Embryonic facial prominence (tissue), 1 donor: ENCODE data around the gene HTR2C.
"Not testable (repeated sequence)": the region's sequence is repeated elsewhere in the genome, so short reads cannot be mapped to it uniquely, and the experiment has no call there.

Source experiments
- DNase-seq: peaks from one replicate; pipeline ENCODE4 v3.0.0-alpha.2; 2016; ENCODE audit errors: extremely low spot score

The HTR2C gene

DNA sequence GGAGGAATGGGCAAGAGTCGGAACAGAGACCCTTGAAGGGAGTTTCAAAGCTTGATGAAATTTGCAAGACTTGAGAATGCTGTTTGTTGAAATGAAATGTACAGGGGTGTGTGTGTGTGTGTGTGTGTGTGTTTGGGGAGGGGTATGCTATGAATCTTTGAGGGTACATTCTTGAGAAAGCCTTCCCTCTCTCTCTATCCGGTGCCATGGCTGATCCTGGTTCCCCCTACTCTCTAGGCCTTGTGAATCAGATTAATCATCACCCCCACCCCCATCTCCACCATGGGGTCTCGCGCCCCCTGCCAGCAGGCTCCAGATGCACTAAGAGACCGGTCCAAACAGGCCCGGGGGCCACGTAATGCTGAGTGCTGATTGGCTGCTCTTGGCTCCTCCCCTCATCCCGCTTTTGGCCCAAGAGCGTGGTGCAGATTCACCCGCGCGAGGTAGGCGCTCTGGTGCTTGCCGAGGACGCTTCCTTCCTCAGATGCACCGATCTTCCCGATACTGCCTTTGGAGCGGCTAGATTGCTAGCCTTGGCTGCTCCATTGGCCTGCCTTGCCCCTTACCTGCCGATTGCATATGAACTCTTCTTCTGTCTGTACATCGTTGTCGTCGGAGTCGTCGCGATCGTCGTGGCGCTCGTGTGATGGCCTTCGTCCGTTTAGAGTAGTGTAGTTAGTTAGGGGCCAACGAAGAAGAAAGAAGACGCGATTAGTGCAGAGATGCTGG, at the start of gene HTR2C:
HTR2C (plus strand) TSS at position 441 of the 729 bp plus-strand sequence. CDS start 142,851 bp downstream, outside the sequence.
- DNase-seq: no peak

DNA sequence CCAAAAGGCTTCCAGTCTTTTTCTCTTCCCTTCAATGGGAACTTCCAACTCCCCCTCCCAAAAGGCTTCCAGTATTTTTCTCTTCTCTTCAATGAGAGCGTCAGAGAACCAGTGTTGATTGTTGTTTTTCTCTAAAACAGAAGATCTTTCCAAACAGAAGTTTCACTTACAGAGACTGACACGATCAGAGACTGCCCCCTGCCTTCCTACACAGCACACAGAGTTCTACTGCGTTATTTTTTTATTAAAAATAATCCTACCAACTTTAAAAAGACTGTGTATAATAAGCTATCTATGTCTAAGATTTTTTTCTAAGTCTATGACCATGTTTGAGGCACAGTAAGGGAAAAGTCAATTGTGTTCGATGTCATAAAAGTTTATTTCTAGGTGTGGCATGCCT, 3.5 kb upstream of the HTR2C start:
- no peak for DNase-seq

- no peak for DNase-seq
Measured at GRCh38 chrX:114581528-114582263, 2.2 kb upstream of the HTR2C start.

DNA sequence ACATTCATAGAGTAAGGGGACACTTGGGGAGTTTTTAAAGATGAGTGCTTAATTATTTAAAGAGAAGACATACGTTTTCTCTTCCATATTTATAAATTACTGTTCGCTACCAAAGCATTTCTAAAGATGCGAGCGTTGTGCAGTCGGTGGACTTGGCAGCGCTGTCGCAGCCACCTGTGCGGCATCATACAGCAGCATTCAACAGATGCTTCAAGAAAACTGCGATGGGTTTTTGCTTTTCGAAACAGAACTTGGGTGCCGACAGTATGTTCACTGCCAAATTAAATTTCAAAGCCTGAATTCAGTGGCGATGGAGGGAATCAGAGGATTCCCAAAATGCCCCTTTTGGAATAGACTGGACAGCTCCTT, 1.6 kb upstream of the HTR2C start:
- no peak for DNase-seq

DNA sequence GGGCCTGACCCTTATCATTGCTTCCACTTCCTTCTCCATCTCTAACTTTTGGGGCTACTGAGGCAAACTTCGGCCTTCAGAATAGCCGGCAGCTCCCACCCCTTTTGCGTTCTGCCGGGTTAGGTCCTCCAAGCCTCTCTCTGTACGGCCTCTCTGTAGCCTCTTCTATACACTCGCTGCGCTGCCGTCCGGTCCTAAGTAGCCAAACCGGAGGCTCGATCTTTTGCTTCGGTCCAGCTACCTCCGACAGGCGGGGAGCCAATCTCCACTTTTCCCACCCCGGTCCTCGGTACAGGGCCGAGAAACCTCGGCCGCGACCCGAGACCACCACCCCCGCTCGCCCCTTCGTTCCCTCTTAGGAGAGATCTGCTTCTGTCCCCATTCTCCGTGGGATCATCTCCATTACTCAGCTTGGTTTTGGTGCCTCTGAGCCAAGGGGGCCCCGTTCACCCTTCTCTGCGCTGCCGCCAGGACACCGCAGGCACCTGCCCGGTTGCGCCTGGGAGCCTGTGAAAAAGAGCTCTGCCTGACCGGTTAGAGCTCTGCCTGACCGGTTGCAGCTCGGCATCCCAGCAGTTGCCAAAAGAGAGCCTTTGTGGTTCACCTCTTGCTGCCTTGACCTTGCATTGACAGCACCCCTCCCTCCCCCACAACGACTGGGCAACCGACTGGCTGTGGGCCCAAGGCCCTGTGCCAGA, 1.0 kb upstream of the HTR2C start:
- no peak for DNase-seq

DNA sequence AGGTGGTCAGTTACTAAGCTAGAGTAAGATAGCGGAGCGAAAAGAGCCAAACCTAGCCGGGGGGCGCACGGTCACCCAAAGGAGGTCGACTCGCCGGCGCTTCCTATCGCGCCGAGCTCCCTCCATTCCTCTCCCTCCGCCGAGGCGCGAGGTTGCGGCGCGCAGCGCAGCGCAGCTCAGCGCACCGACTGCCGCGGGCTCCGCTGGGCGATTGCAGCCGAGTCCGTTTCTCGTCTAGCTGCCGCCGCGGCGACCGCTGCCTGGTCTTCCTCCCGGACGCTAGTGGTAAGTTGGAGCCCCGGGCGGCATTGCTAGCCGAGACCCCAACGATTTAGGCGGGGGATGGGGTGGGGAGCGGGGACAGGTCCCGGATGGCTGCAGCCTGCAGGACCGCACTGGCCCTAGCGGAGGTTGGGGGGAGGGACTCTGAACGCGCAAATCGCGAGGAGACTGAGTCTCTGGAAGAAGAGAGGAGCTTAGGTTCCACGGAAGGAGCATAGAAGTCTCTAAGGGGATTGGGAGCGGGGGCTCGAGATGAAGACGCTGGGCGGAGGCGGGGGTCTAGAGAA, 573 bp downstream of the HTR2C start:
- no peak for DNase-seq

DNA sequence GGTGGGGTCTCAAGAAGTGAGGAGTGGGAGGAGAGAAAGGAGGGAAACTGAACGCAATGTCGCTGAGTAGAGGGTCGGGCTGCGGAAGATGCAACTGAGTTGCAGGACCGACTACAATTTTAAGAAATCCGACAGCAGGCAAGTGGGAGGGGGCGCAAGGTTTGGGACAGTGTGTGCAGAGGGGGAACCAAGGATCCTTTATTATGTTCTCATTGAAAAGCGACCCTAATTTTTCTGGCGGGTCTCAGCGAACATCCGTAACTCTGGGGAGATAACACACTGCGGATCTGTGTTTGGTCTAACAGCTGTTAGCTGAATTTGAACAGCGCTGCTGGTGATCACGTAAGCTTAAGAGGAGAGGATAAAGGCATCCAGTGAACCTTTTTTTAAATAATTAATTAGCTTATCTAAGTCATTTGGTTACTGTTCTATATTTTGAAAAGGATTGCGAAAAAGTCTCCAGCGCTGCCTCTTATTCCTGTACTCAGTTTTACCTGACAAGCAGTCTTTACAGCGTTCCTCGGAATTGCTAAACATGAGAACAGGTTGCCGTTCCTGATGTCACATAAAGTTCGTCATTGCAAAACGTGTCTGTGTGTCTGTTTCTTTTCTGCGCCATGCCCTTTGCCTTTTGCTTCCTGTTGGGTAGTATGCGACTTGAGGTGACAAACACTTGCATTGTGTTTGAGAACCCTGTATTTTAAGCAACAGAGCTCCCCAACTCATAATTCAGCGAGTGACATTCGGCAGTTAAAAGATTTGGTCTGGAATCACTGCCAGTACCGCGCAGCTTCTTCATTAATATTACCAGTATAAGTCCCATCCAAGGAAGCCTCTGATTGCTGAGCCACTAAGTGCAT, 1.3 kb downstream of the HTR2C start:
- DNase-seq: no peak

- no peak for DNase-seq
Measured at GRCh38 chrX:114591121-114591520, 7.2 kb downstream of the HTR2C start.

GRCh38 chrX:114599305-114599704, 15.4 kb downstream of the HTR2C start:
- DNase-seq: no peak

DNA sequence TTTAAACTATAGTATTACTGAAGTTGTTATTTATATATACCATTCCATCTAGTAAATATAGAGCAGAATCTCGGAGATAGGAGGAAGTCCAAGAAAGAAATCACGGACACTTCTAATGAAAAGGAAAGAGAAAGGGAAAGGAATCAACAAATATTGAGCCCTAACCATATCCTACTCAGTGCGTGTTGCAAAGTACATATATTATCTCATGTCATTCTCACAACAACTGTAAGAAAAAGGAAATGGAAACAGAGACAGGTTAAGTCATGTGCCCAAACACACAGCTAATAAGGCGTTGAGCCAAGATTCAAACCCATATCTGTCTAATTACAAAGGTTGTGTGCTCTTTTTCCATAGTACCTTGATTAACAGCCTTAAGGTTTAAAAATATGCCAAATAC, 16.0 kb downstream of the HTR2C start:
- DNase-seq: no peak

- not testable (repeated sequence) for DNase-seq
Measured at GRCh38 chrX:114606619-114607018, 22.7 kb downstream of the HTR2C start.

DNA sequence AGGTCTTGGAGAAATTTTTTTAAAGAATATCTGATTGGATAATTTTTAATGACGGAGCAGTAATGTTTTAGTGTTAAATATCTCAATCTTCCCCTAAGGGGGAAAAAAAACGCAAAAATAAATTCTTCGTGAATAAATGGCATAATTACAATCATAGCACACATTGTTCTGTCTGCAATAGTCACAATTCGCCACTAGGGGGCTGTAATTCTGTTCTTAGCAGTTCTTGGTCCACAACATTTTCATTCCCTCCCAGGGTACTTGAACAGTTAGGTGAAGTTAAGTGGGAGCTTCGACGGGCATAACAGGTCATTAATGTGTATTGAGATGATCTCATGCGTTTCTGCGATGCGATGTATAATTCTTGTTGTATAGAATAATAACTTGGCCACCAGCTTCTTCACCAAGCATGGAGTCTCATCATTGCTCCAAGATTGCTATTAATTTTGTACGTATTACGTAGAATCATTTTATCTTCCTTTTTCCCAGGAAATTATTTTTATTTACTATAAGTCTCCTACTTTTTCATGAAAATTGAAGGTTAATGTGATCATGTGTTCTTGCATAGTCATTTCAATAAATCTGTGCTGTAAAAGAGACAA, 27.2 kb downstream of the HTR2C start:
- no peak for DNase-seq

- no peak for DNase-seq
Measured at GRCh38 chrX:114615765-114616164, 31.9 kb downstream of the HTR2C start.

GRCh38 chrX:114619874-114620273, 36.0 kb downstream of the HTR2C start:
- no peak for DNase-seq

DNA sequence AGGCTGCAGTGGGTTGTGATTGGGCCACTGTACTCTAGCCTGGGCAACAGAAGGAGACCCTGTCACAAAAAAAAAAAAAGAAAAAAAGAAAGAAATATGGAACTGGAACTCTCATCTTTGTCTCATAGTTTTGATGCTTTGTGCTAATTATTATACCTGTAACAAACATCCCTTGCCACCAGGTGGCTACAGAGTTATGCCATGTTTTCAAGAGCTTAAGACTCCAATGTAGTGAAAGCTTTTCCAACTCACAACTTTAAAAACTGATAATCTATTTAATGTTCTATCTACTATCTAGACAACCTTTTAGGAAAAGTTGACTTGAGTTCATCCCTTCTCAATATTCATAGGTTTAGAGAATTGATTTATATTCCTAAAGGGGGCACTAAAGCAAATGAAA, 42.4 kb downstream of the HTR2C start:
- DNase-seq: no peak

- no peak for DNase-seq
Measured at GRCh38 chrX:114635986-114636385, 52.1 kb downstream of the HTR2C start.

DNA sequence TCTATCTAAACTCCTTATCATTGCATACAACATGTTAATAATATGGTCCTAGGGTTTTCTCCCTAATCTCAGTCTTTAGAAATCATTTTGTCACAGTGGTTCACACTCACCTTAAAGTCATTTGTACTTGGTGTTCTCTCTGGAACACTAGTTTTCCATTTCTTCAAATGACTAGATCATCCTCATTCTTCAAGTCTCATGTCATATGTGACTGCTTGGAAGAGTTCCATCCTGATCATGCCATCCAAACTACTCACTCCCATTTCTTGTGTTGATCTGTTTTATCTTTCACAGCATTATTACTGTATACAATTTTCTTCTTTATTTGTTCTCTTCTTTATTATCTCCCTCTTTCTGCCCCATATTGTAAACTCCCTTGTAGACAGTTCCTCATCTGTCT, 66.5 kb downstream of the HTR2C start:
- DNase-seq: no peak

GRCh38 chrX:114675365-114675764, 91.5 kb downstream of the HTR2C start:
- DNase-seq: no peak

DNA sequence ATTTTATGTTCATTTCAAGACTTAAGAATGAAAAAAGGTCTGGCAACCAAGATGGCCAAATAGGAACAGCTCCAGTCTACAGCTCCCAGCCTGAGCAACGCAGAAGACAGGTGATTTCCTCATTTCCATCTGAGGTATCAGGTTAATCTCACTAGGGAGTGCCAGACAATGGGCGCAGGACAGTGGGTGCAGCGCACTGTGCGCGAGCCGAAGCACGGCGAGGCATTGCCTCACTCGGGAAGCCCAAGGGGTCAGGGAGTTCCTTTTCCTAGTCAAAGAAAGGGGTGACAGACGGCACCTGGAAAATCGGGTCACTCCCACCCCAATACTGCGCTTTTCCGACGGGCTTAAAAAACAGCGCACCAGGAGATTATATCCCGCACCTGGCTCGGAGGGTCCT, 116.6 kb downstream of the HTR2C start:
- not testable (repeated sequence) for DNase-seq

GRCh38 chrX:114709406-114709805, 125.5 kb downstream of the HTR2C start:
- DNase-seq: no peak

DNA sequence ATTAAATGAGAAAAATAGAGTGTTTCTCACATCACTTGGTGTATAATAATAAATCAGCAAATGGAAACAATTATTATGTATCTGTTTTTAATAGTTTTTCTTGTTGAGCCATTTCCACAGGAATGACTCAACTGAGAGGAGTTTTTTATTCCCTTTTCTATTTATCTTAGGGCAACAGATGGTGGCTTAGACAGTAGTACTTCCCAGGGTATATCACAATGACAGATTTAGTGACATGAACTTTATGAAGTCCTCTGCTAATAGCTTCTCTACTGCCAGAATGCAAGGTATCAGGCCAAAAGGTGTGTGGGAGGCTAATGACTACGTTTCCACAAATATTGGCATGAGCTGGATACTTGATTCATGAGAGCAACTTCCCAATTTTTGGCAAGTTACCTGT, 126.7 kb downstream of the HTR2C start:
- no peak for DNase-seq
